ENCODE measurements around the gene GNAL.

GRCh38 chr18:11657152-11657551 is 31.9 kb upstream of the GNAL start:
- TF ChIP-seq POLR2AphosphoS5 (IDR thresholded peaks at IDR 0.05) (no peak), CTCF (IDR thresholded peaks at IDR 0.05) (no peak), EP300 (IDR thresholded peaks at IDR 0.05) (no peak), POLR2A (IDR thresholded peaks at IDR 0.05) (no peak)

Measured in sigmoid colon (tissue), 4 donors.